ENCODE measurements around the gene RASSF3. TPM values are rescaled to one million over a fixed set of nuclear protein-coding genes. Genes with fewer than 3 reads are reported as not detected.

Gene RASSF3
- total and polyA plus RNA-seq, 2 of the 13 experiments (the other 11 are each of a cell fraction or from before 2014, with no cell fraction given): 15.5 to 16.0 TPM

- peaks cover 22% of the 10 kb centered on the region for H3K4me1 ChIP-seq (ENCODE audit: insufficient read depth, low read length)
- DNase-seq (ENCODE audit: low spot score): no peak
- no peaks in the 10 kb centered on the region for H3K36me3 ChIP-seq (replicated peaks in 1 of 2; ENCODE audit: control insufficient read depth in 1 of 2, insufficient read depth in 2 of 2, low read length in 2 of 2)
- no peak overlapping the region for H3K4me3 ChIP-seq (replicated peaks in 1 of 3; ENCODE audit: insufficient read depth in 1 of 3, low read depth in 2 of 3, low read length in 3 of 3)
- TF ChIP-seq RELA (CRISPR knock-in tag; IDR thresholded peaks at IDR 0.05) (no peak), CTCF (CRISPR knock-in tag; IDR thresholded peaks at IDR 0.05) (peak; percentile 40), TIGD3 (CRISPR knock-in tag; IDR thresholded peaks at IDR 0.05; ENCODE audit: borderline replicate concordance) (no peak), SOX5 (CRISPR knock-in tag; IDR thresholded peaks at IDR 0.05; ENCODE audit: borderline replicate concordance) (no peak), STAG1 (CRISPR knock-in tag; IDR thresholded peaks at IDR 0.05) (peak; percentile 49), NAIF1 (CRISPR knock-in tag; IDR thresholded peaks at IDR 0.05; ENCODE audit: borderline replicate concordance) (no peak), ZNF747 (CRISPR knock-in tag; IDR thresholded peaks at IDR 0.05; ENCODE audit: borderline replicate concordance) (no peak), ZNF235 (CRISPR knock-in tag; IDR thresholded peaks at IDR 0.05; ENCODE audit: borderline replicate concordance) (no peak), ZNF780A (CRISPR knock-in tag; IDR thresholded peaks at IDR 0.05) (no peak), CREB3 (CRISPR knock-in tag; IDR thresholded peaks at IDR 0.05) (no peak)
- H3K79me2 ChIP-seq (ENCODE audit: insufficient read depth, low read length): no peaks in the 10 kb centered on the region
- no TSS peak for BruUV-seq (replicated peaks)
- H3K27me3 ChIP-seq (ENCODE audit: control insufficient read depth in 1 of 2, insufficient read depth in 2 of 2, low read length in 2 of 2): peaks cover 0 to 6% of the 10 kb centered on the region in 2 experiments; a peak in 2 of 5 replicates
- in situ Hi-C loops (cut with HindIII; ENCODE audit: extremely low pct_ligation_motif_present, low pct_unique_long_range_greater_than_20kb): no loop called here
- POLR2A ChIA-PET: no interaction called here
- no peak; the same call in 2 of the 3 replicates for ATAC-seq
- intact Hi-C loops (cut with micrococcal nuclease; ENCODE audit: unreplicated experiment): no loop called here
- H4K20me1 ChIP-seq (ENCODE audit: insufficient read depth, low read length): no peaks in the 10 kb centered on the region
- H3K9me3 ChIP-seq (ENCODE audit: low read length): no peaks in the 10 kb centered on the region
- 46% methylated on average over 5 of the region's 5 CpGs for WGBS (ENCODE audit: low lambda C conversion rate)
- H2AFZ ChIP-seq (ENCODE audit: low read length): no peak overlapping the region
- no peak overlapping the region for H3K9ac ChIP-seq (ENCODE audit: insufficient read depth, low read depth, low read length)
- H3K27ac ChIP-seq (ENCODE audit: extremely low read length, insufficient read depth, low read length): no peak overlapping the region
- no peak overlapping the region for H3K4me2 ChIP-seq (ENCODE audit: low read depth, low read length)
- CTCF ChIA-PET (ENCODE audit: low intra/inter-chr PET ratio, low total read pairs): no interaction called here
- no peak for FAIRE-seq
Observed at GRCh38 chr12:64587447-64587846, 22.8 kb upstream of the RASSF3 start.

Data from HepG2 (cell line).